Stomach smooth muscle (tissue), 2 donors: Measurements from ENCODE around the gene KIF5B.
"Not testable (repeated sequence)": the region's sequence is repeated elsewhere in the genome, so short reads cannot be mapped to it uniquely, and the experiment has no call there.

Experiments used
- H3K27ac ChIP-seq: one replicate; pipeline ENCODE4 v1.7.0; 2013; ENCODE audit warnings: mild to moderate bottlenecking, low read length, inconsistent platforms
- H3K27me3 ChIP-seq, 2 donors: one replicate each; pipeline ENCODE4 v1.7.0; 2013; ENCODE audit warnings: low read length in 2 of 2; ENCODE audit not compliant: insufficient read depth in 2 of 2, control insufficient read depth in 1 of 2
- H3K36me3 ChIP-seq, 2 donors: one replicate each; pipeline ENCODE4 v1.7.0; 2013; ENCODE audit warnings: low read length in 2 of 2; ENCODE audit not compliant: control insufficient read depth in 2 of 2, insufficient read depth in 2 of 2
- H3K4me1 ChIP-seq: one replicate; pipeline ENCODE4 v1.7.0; 2013; ENCODE audit warnings: low read length; ENCODE audit not compliant: control insufficient read depth, insufficient read depth
- H3K4me3 ChIP-seq, 2 donors: one replicate each; pipeline ENCODE4 v1.7.0; 2013; ENCODE audit warnings: low read length in 2 of 2
- H3K9ac ChIP-seq, 2 donors: one replicate each; pipeline ENCODE4 v1.7.0; 2013; ENCODE audit warnings: low read length in 2 of 2, mild to moderate bottlenecking in 1 of 2
- H3K9me3 ChIP-seq, 2 donors: one replicate each; pipeline ENCODE4 v1.7.0; 2013; ENCODE audit warnings: low read length in 2 of 2; ENCODE audit not compliant: control insufficient read depth in 2 of 2
- donor health status: healthy.
- donor health status: Pancreatic carcinoma.

Gene KIF5B

DNA sequence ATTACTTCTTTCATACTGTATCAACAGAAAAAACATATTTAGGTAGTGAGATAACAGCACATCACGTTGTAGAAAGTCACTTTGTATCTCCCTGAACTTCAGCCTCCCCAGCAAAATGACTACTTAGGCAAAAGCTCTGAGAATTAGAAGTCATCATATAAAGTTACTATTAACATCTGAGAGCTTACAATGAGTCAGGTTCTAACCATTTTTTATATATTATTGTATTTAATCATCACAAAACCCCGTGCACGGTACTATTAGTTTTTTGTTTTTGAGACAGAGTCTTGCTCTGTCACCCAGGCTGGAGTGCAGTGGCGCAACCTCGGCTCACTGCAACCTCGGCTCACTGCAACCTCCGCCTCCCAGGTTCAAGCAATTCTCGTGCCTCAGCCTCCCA is 13.5 kb downstream of the KIF5B start:
- not testable (repeated sequence) for H3K4me1 ChIP-seq, H3K27me3 ChIP-seq, H3K9me3 ChIP-seq, H3K9ac ChIP-seq, H3K4me3 ChIP-seq, H3K27ac ChIP-seq
- H3K36me3 ChIP-seq, result peaks cover 7 to 36% of the 10 kb centered on the region in 2 donors

DNA sequence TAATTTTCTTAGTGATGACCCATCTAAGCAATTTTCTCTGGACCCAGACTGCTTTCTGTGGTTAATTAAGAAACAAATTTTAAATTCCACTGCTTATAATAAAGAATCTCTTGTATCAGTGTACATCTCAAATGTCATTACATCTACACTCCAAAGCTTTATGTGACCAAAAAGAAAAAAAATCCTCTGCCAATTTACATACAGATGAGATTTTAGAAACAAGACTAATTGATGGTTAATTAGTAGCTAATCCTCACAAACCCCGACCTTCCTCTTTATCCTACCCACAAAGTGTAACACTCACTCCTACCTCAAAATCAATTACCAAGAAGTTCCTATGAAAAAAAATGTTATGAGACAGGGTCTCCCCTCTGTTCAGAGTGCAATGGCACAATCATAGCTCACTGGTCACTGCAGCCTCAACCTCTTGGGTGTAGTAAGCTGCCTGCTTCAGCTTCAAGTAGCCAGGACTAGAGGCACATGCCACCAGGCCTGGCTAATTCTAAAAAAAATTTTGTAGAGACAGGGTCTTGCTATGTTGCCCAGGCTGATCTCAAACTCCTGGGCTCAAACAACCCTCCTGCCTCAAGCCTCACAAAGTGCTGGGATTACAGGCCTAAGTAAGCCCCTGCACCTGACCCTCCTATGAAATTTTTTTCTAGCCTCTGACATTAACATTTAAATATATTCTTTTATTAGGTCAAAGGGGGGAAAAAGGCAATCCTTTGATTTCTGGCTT is 14.8 kb downstream of the KIF5B start:
- peaks cover 2 to 34% of the 10 kb centered on the region in 2 donors for H3K36me3 ChIP-seq
- H3K27me3 ChIP-seq, result no peaks in the 10 kb centered on the region
- H3K4me1 ChIP-seq, result no peaks in the 10 kb centered on the region
- H3K27ac ChIP-seq, result no peak overlapping the region
- H3K9me3 ChIP-seq, result no peaks in the 10 kb centered on the region
- H3K4me3 ChIP-seq, result no peak overlapping the region
- no peak overlapping the region for H3K9ac ChIP-seq

DNA sequence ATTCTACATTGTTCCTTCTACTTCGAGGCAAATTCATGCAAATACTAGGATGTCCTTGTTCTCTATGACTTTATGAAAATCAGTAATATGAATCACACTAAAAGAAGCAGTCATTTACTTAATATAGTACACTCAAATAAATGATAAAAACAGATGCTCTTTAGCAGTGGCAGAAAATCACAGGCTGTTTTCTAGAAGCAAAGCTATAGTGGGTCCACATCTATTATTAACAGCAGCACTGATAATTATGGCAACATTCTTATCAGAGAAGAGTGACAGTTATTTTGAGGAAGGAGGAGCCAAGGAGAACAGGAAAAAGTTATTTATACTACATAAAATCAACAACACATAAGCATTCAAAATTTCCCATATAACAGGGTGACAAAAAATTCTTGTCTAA is 16.5 kb downstream of the KIF5B start:
- no peak overlapping the region for H3K27ac ChIP-seq
- H3K9ac ChIP-seq, result no peak overlapping the region
- no peaks in the 10 kb centered on the region for H3K4me1 ChIP-seq
- no peak overlapping the region for H3K4me3 ChIP-seq
- no peaks in the 10 kb centered on the region for H3K27me3 ChIP-seq
- H3K36me3 ChIP-seq, result peaks cover 10 to 31% of the 10 kb centered on the region in 2 donors
- H3K9me3 ChIP-seq, result no peaks in the 10 kb centered on the region

DNA sequence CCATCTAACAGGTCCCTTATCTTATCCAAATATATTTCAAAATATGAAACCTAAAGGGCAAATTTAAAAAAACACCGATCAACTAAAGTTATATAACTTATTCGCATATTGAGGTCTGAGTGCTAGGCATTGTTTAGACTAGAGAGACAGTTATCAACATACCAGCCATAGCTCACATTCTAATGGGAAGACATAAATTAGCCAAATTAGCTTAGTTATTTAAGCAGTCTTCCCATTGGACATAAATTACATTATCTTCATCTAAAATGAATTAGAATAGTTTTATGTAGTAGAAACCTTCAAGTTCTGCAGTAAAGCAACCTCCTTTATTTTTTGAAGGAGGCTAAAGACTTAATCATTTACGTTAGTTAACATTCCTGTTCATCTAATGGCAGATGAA is 17.4 kb downstream of the KIF5B start:
- Histone ChIP-seq H3K4me1 (no peaks in the 10 kb centered on the region), H3K36me3 (peaks cover 10 to 29% of the 10 kb centered on the region in 2 donors), H3K27me3 (no peaks in the 10 kb centered on the region), H3K27ac (no peak overlapping the region), H3K9me3 (no peaks in the 10 kb centered on the region), H3K4me3 (no peak overlapping the region), H3K9ac (no peak overlapping the region)

DNA sequence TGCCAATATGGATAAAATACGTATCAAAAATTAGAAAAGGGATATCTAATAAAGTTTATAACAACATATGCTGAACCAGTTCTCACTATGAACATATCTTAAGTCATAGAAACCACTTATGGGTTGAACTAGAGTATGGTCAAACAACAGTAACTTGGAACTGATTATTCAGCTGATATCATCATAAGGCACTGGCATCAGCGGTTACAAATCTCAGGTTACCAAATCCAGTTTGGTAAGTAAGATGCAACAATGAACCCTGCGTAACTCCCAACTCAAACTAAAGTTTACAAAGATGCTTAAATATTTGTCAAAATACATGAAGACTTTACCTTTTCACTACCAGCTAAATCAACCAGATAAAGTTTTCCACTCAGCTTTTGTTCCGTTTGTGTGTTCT is 19.3 kb downstream of the KIF5B start:
- Histone ChIP-seq H3K9me3 (no peaks in the 10 kb centered on the region), H3K27ac (no peak overlapping the region), H3K4me1 (no peaks in the 10 kb centered on the region), H3K4me3 (no peak overlapping the region), H3K27me3 (no peaks in the 10 kb centered on the region), H3K36me3 (peaks cover 16 to 42% of the 10 kb centered on the region in 2 donors), H3K9ac (no peak overlapping the region)

DNA sequence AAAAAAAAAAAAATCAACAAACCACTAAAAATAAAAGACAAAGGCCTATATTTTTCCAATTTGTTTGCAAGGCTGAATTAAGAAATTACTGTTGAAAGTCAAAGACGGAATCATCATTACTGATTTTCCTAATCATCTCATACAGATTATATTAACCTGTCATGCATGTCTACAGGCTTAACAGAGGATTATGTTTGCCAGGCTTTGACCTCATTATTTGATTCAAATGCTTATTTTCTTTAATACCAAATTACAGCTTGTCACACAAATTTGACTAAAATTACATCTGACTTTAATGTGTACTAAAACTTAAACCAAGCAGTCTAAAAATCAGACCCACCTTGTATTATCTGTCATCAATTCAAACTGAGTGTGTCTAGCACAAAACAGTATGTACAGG is 21.2 kb downstream of the KIF5B start:
- no peaks in the 10 kb centered on the region for H3K9me3 ChIP-seq
- no peak overlapping the region for H3K27ac ChIP-seq
- no peak overlapping the region for H3K4me3 ChIP-seq
- peaks cover 27 to 51% of the 10 kb centered on the region in 2 donors for H3K36me3 ChIP-seq
- H3K9ac ChIP-seq, result no peak overlapping the region
- no peaks in the 10 kb centered on the region for H3K4me1 ChIP-seq
- no peaks in the 10 kb centered on the region for H3K27me3 ChIP-seq

DNA sequence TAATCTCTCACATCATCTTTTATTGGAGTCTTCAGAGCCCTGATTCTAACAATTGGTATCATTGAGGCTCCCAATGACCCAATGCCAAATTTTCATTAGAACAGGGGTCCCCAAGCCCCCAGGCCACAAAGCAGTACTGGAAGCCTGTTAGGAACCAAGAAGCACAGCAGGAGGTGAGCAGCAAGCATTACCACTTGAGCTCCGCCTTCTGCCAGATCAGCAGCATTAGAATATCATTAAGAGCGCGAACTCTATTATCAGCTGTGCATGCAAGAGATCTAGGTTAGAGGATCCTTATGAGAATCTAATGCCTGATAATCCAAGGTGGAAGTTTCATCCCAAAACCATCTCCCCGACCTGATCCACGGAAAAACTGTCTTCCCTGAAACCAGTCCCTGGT is 23.1 kb downstream of the KIF5B start:
- H3K27me3 ChIP-seq, result no peaks in the 10 kb centered on the region
- no peaks in the 10 kb centered on the region for H3K4me1 ChIP-seq
- H3K27ac ChIP-seq, result no peak overlapping the region
- H3K9me3 ChIP-seq, result no peaks in the 10 kb centered on the region
- no peak overlapping the region for H3K9ac ChIP-seq
- no peak overlapping the region for H3K4me3 ChIP-seq
- H3K36me3 ChIP-seq, result peaks cover 45 to 65% of the 10 kb centered on the region in 2 donors

DNA sequence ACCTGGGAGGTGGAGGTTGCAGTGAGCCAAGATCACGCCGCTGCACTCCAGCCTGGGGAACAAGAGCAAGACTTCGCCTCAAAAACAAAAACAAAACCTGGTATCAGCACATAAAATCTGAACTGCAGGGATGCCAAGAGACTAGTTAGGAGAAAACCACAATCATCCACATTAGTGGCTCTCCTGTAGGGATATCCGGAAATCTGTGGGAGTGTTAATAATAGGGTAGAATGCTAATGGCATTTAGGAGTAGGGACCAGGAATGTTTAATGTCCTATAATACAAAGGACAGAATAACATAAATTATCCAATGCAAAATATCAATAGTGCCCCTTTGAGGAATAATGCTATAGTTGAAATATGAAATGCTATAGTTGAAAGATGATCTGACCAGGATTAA is 24.3 kb downstream of the KIF5B start:
- Histone ChIP-seq H3K27ac (no peak overlapping the region), H3K9me3 (no peaks in the 10 kb centered on the region), H3K9ac (no peak overlapping the region), H3K27me3 (no peaks in the 10 kb centered on the region), H3K36me3 (peaks cover 50 to 65% of the 10 kb centered on the region in 2 donors), H3K4me3 (no peak overlapping the region), H3K4me1 (no peaks in the 10 kb centered on the region)

DNA sequence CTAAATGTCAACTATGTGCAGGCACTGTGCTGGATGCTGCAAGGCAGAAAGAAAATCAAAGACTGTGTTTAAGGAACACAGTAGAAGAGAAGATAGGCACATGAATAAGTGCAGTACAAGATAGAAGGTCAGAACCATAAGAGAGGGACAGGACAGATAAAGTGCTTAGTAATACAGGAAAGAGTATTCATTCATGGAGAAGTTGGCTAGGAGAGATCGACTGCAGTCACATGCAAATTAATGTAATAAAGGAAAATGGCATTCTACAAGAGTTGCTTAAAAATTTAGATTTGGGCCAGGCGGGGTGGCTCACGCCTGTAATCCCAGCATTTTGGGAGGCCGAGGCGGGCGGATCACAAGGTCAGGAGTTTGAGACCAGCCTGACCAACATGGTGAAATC is 24.8 kb downstream of the KIF5B start:
- Histone ChIP-seq H3K27ac (no peak overlapping the region), H3K4me3 (no peak overlapping the region), H3K9me3 (no peaks in the 10 kb centered on the region), H3K27me3 (no peaks in the 10 kb centered on the region), H3K36me3 (peaks cover 50 to 63% of the 10 kb centered on the region in 2 donors), H3K9ac (no peak overlapping the region), H3K4me1 (no peaks in the 10 kb centered on the region)

DNA sequence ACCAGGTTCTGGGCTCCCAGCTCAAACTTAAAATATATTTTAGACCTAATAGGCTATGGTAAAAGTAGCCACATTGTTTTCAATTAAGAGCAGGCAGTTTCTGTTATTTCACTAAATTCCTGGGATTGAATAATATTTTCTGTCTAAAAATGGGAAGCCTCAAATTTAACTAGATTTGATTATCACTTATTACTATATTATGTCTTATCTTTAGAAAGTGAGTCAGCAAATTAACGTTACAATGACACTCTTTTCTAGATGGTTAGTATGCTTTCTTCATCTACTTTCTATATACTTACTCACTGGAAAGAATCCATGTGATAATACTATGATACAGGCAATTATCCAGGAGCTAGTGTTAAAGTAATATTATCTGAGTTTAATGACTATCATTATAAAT is 27.5 kb downstream of the KIF5B start:
- H3K9me3 ChIP-seq, result no peaks in the 10 kb centered on the region
- H3K36me3 ChIP-seq, result peaks cover 41 to 55% of the 10 kb centered on the region in 2 donors
- H3K4me1 ChIP-seq, result no peaks in the 10 kb centered on the region

DNA sequence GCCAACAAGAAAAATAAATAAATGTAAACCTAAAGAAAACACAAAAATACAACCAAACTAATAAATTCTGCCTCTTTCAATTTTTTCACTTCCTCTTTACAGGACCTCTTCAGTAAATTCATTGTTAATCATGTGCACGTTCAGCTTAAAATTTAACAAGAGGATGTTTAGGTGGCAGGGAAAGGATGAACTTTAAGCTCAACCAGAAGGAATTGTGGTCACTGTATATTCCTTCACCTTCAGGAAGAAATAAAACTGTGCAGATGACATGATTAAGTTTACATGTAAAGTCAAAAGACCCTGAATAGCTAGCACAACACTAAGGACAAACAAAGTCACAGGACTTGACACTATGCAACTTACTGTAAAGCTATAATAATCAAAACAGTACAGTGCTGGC is 33.0 kb downstream of the KIF5B start:
- Histone ChIP-seq H3K9me3 (no peaks in the 10 kb centered on the region), H3K27ac (no peak overlapping the region), H3K4me1 (no peaks in the 10 kb centered on the region), H3K4me3 (no peak overlapping the region), H3K9ac (no peak overlapping the region), H3K36me3 (peaks cover 24 to 51% of the 10 kb centered on the region in 2 donors), H3K27me3 (no peaks in the 10 kb centered on the region)

More for the DNA sequence above, 27.5 kb downstream of the KIF5B start:
- no peak overlapping the region for H3K27ac ChIP-seq
- no peaks in the 10 kb centered on the region for H3K27me3 ChIP-seq
- H3K4me3 ChIP-seq, result no peak overlapping the region
- H3K9ac ChIP-seq, result no peak overlapping the region
